CD4-positive, alpha-beta memory T cell (primary cell): ENCODE measurements around the gene SRMS. TPM values are rescaled to one million over a fixed set of nuclear protein-coding genes. Genes with fewer than 3 reads are reported as not detected.

ENCODE experiments used
- CTCF ChIA-PET: fragments of 350-600 bp; sonication (Branson Sonifier 250); formaldehyde crosslinking; loops from one replicate; lab custom pipeline; 2021; ENCODE audit warnings: inconsistent platforms; ENCODE audit not compliant: partially characterized antibody; lab: Charles Lee
- POLR2A ChIA-PET: fragments of 350-600 bp; sonication (Branson Sonifier 250); formaldehyde crosslinking; loops from one replicate; lab custom pipeline; 2021; ENCODE audit not compliant: partially characterized antibody; lab: Charles Lee
- DNase-seq, 5 donors: peaks; one replicate each; pipeline versions ENCODE4 v3.0.0 to v3.0.0-alpha.2; 2020 to 2022; ENCODE audit warnings: mixed read lengths in 1 of 5
- H3K27ac ChIP-seq: one replicate; pipeline ENCODE4 v1.7.0; 2013; ENCODE audit warnings: low read depth, low read length
- H3K27me3 ChIP-seq: 2 replicates; pipeline ENCODE4 v1.7.0; 2013; ENCODE audit warnings: mild to moderate bottlenecking, low read length, moderate library complexity; ENCODE audit not compliant: insufficient read depth
- H3K36me3 ChIP-seq: 2 replicates; pipeline ENCODE4 v1.7.0; 2013; ENCODE audit warnings: mild to moderate bottlenecking, low read length, moderate library complexity; ENCODE audit not compliant: insufficient read depth
- H3K4me1 ChIP-seq: 2 replicates; pipeline ENCODE4 v1.7.0; 2013; ENCODE audit warnings: mild to moderate bottlenecking, low read length, moderate library complexity; ENCODE audit not compliant: insufficient read depth
- H3K4me3 ChIP-seq, 2 donors: one replicate each; pipeline ENCODE4 v1.7.0; 2013; ENCODE audit warnings: low read length in 2 of 2, mild to moderate bottlenecking in 1 of 2
- H3K9me3 ChIP-seq, 2 donors: one replicate each; pipeline ENCODE4 v1.7.0; 2013; ENCODE audit warnings: low read length in 2 of 2, control low read depth in 1 of 2; ENCODE audit not compliant: control insufficient read depth in 1 of 2
- H3K27ac Mint-ChIP-seq, 7 donors: one replicate each; pipeline ENCODE4 v1.8.0; 2020 to 2021; ENCODE audit warnings: mixed read lengths in 7 of 7, mild to moderate bottlenecking in 6 of 7, inconsistent platforms in 3 of 7, moderate library complexity in 3 of 7
- H3K27me3 Mint-ChIP-seq, 2 donors: one replicate each; pipeline ENCODE4 v1.8.0; 2020 to 2021; ENCODE audit warnings: mixed read lengths in 2 of 2
- H3K36me3 Mint-ChIP-seq, 2 donors: one replicate each; pipeline ENCODE4 v1.8.0; 2020 to 2021; ENCODE audit warnings: mixed read lengths in 2 of 2, inconsistent platforms in 1 of 2, mild to moderate bottlenecking in 1 of 2
- H3K4me1 Mint-ChIP-seq, 4 donors: one replicate each; pipeline ENCODE4 v1.8.0; 2020 to 2021; ENCODE audit warnings: mixed read lengths in 4 of 4, mild to moderate bottlenecking in 1 of 4
- H3K4me3 Mint-ChIP-seq, 8 donors: one replicate each; pipeline ENCODE4 v1.8.0; 2020 to 2021; ENCODE audit warnings: mixed read lengths in 8 of 8, mild to moderate bottlenecking in 7 of 8, moderate library complexity in 6 of 8, inconsistent platforms in 3 of 8
- H3K9me3 Mint-ChIP-seq, 8 donors: one replicate each; pipeline ENCODE4 v1.8.0; 2020 to 2021; ENCODE audit warnings: mixed read lengths in 8 of 8, mild to moderate bottlenecking in 5 of 8, inconsistent platforms in 3 of 8, moderate library complexity in 1 of 8
- intact Hi-C: fragments of 100-400 bp; cut with micrococcal nuclease; formaldehyde crosslinking; loops from one replicate; pipeline ENCODE4 v1.15.1; 2023
- polyA plus RNA-seq, 2 donors: library from polyadenylated mRNA; unstranded; fragments of 300-500 nt; fragmentation: Illumina TruSeq; gene quantifications; one replicate each; pipeline ENCODE4 v1.2.3, GENCODE V29; 2021
- total RNA-seq, 2 experiments: library from RNA; stranded (reverse); gene quantifications; one replicate each; pipeline ENCODE4 v1.2.3, GENCODE V29; 2021

The SRMS gene
- total and polyA plus RNA-seq, 4 experiments from 2014 or later: not detected

- Histone ChIP-seq H3K27me3 (no peaks in the 10 kb centered on the region), H3K4me1 (peaks cover 9% of the 10 kb centered on the region), H3K27ac (no peak overlapping the region), H3K36me3 (peaks cover 12% of the 10 kb centered on the region), H3K4me3 (no peak overlapping the region), H3K9me3 (no peaks in the 10 kb centered on the region)
- Mint-ChIP-seq H3K9me3 (no peaks in the 10 kb centered on the region), H3K27me3 (no peaks in the 10 kb centered on the region), H3K36me3 (peaks cover 14 to 24% of the 10 kb centered on the region in 2 donors), H3K4me3 (no peak overlapping the region), H3K4me1 (peaks cover 0 to 10% (median 2%) of the 10 kb centered on the region in 4 donors), H3K27ac (no peak overlapping the region)
- CTCF ChIA-PET: interaction anchor here (1.3 kb wide), 1 partner anchor 49 kb away, joined by 3 read pairs; no protein-coding TSS in a partner anchor
- POLR2A ChIA-PET: no interaction called here
- intact Hi-C loops: no loop called here
- no peak for DNase-seq
These were observed 39.2 kb upstream of the SRMS start for GRCh38 chr20:63586797-63587196.

GRCh38 chr20:63585616-63586565 lies 38.3 kb upstream of the SRMS start:
- Mint-ChIP-seq H3K4me1 (peaks cover 0 to 12% (median 2%) of the 10 kb centered on the region in 4 donors), H3K27ac (peak overlapping the region in 1 of 7 donors; percentile 10), H3K4me3 (no peak overlapping the region), H3K36me3 (peaks cover 10 to 21% of the 10 kb centered on the region in 2 donors), H3K27me3 (no peaks in the 10 kb centered on the region), H3K9me3 (no peaks in the 10 kb centered on the region)
- H3K27me3 ChIP-seq: no peaks in the 10 kb centered on the region
- intact Hi-C loops: no loop called here
- H3K4me3 ChIP-seq: no peak overlapping the region
- DNase-seq: no peak
- H3K4me1 ChIP-seq: peaks cover 11% of the 10 kb centered on the region
- POLR2A ChIA-PET: no interaction called here
- no peak overlapping the region for H3K27ac ChIP-seq
- CTCF ChIA-PET: interaction anchor here (1.3 kb wide), 1 partner anchor 48 kb away, joined by 3 read pairs; no protein-coding TSS in a partner anchor
- H3K9me3 ChIP-seq: no peaks in the 10 kb centered on the region
- peaks cover 8% of the 10 kb centered on the region for H3K36me3 ChIP-seq

GRCh38 chr20:63582382-63583063 lies 35.0 kb upstream of the SRMS start:
- Mint-ChIP-seq H3K4me3 (no peak overlapping the region), H3K4me1 (peaks cover 0 to 13% (median 6%) of the 10 kb centered on the region in 4 donors), H3K9me3 (no peaks in the 10 kb centered on the region), H3K27ac (peak overlapping the region in 1 of 7 donors; percentile 64), H3K27me3 (no peaks in the 10 kb centered on the region), H3K36me3 (peaks cover 2 to 3% of the 10 kb centered on the region in 2 donors)
- Histone ChIP-seq H3K4me3 (no peak overlapping the region), H3K9me3 (no peaks in the 10 kb centered on the region), H3K27ac (no peak overlapping the region), H3K36me3 (no peaks in the 10 kb centered on the region), H3K27me3 (no peaks in the 10 kb centered on the region), H3K4me1 (peaks cover 3% of the 10 kb centered on the region)
- CTCF ChIA-PET: interaction anchor here (0.7 to 3.9 kb wide), 6 partner anchors 15 to 392 kb away, joined by 3 to 18 read pairs (median 4); partner anchors contain the start of gene TPD52L2
- no peak for DNase-seq
- POLR2A ChIA-PET: interaction anchor here (1.0 to 1.5 kb wide), 4 partner anchors 34 to 158 kb away, joined by 3 read pairs; partner anchors contain the start of genes ARFRP1 and ZGPAT
- intact Hi-C loops: loop anchor here (5.0 kb wide), 1 partner anchor 280 kb away; the partner anchor contains the start of gene ABHD16B

GRCh38 chr20:63580796-63581461 lies 33.4 kb upstream of the SRMS start:
- Mint-ChIP-seq H3K36me3 (peaks cover 0 to 2% of the 10 kb centered on the region in 2 donors), H3K27ac (peak overlapping the region in 2 of 7 donors; percentile 7 to 16), H3K27me3 (no peaks in the 10 kb centered on the region), H3K4me3 (peak overlapping the region in 1 of 8 donors; percentile 43), H3K4me1 (peaks cover 1 to 13% (median 6%) of the 10 kb centered on the region in 4 donors), H3K9me3 (no peaks in the 10 kb centered on the region)
- intact Hi-C loops: loop anchor here (1.0 to 5.0 kb wide), 4 partner anchors 61 to 281 kb away; partner anchors contain the start of genes ABHD16B and STMN3
- no peak overlapping the region for H3K4me3 ChIP-seq
- H3K27me3 ChIP-seq: no peaks in the 10 kb centered on the region
- CTCF ChIA-PET: interaction anchor here (1.4 to 3.9 kb wide), 3 partner anchors 13 to 61 kb away, joined by 4 to 18 read pairs (median 6); partner anchors contain the start of gene PTK6
- POLR2A ChIA-PET: interaction anchor here (1.0 to 1.8 kb wide), 5 partner anchors 46 to 284 kb away, joined by 3 to 11 read pairs (median 4); partner anchors contain the start of genes GMEB2, RTEL1 and TPD52L2
- peaks cover 3% of the 10 kb centered on the region for H3K4me1 ChIP-seq
- H3K9me3 ChIP-seq: no peaks in the 10 kb centered on the region
- no peaks in the 10 kb centered on the region for H3K36me3 ChIP-seq
- peak; percentile 68 to 82 (median 78) for DNase-seq
- no peak overlapping the region for H3K27ac ChIP-seq

- H3K27me3 ChIP-seq: no peaks in the 10 kb centered on the region
- CTCF ChIA-PET: interaction anchor here (1.3 kb wide), 1 partner anchor 41 kb away, joined by 3 read pairs; no protein-coding TSS in a partner anchor
- no peak overlapping the region for H3K27ac ChIP-seq
- H3K4me1 ChIP-seq: peaks cover 8% of the 10 kb centered on the region
- no peaks in the 10 kb centered on the region for H3K9me3 ChIP-seq
- no peaks in the 10 kb centered on the region for H3K9me3 Mint-ChIP-seq
- H3K27me3 Mint-ChIP-seq: no peaks in the 10 kb centered on the region
- H3K27ac Mint-ChIP-seq: no peak overlapping the region
- no peak for DNase-seq
- peaks cover 1 to 13% (median 6%) of the 10 kb centered on the region in 4 donors for H3K4me1 Mint-ChIP-seq
- intact Hi-C loops: no loop called here
- H3K36me3 Mint-ChIP-seq: no peaks in the 10 kb centered on the region
- H3K36me3 ChIP-seq: no peaks in the 10 kb centered on the region
- no peak overlapping the region for H3K4me3 ChIP-seq
- POLR2A ChIA-PET: no interaction called here
- no peak overlapping the region for H3K4me3 Mint-ChIP-seq
These were observed 31.6 kb upstream of the SRMS start for GRCh38 chr20:63579017-63579694.
